AG04450 (cell line): Measurements from ENCODE around the gene EFNA1. TPM values are rescaled to one million over a fixed set of nuclear protein-coding genes. Genes with fewer than 3 reads are reported as not detected.

Experiments
- CTCF ChIA-PET: fragments of 300-600, 350-600 bp; formaldehyde crosslinking; extraction: SDS; loops from one replicate; lab custom pipeline; 2022; ENCODE audit warnings: antibody characterized with exemption, inconsistent platforms; lab: Charles Lee
- POLR2A ChIA-PET: fragments of 350-600 bp; formaldehyde crosslinking; extraction: SDS; loops from one replicate; lab custom pipeline; 2021; ENCODE audit warnings: antibody characterized with exemption, inconsistent platforms; lab: Yijun Ruan, JAX
- DNase-seq: peaks from one replicate; pipeline ENCODE4 v3.0.0-alpha.2; 2011; ENCODE audit warnings: low read depth, low spot score
- H3K27ac ChIP-seq: one replicate; pipeline ENCODE4 v1.5.1; 2012; ENCODE audit warnings: low read depth, low read length, control low read depth
- H3K27me3 ChIP-seq: one replicate; pipeline ENCODE4 v1.6.0; 2012; ENCODE audit warnings: low read length; ENCODE audit not compliant: control insufficient read depth, insufficient read depth
- H3K4me3 ChIP-seq: 2 replicates; pipeline ENCODE4 v1.5.1; 2011; ENCODE audit warnings: mild to moderate bottlenecking, low read depth, low read length, control low read depth
- H3K9me3 ChIP-seq: 2 replicates; pipeline ENCODE4 v1.5.1; 2012; ENCODE audit warnings: low read length; ENCODE audit not compliant: control insufficient read depth, insufficient read depth
- CTCF ChIP-seq: IDR thresholded peaks from 2 replicates; pipeline ENCODE4 v1.5.1; 2011; ENCODE audit warnings: low read depth, low read length, control low read depth, inconsistent platforms
- polyA plus RNA-seq: library from polyadenylated mRNA; depleted of rRNA; stranded (reverse); fragments of >200 nt; gene quantifications from 2 replicates; pipeline ENCODE4 v1.2.3, GENCODE V29; 2011

The EFNA1 gene
- polyA plus RNA-seq, 1 experiment: 1.4 TPM

GRCh38 chr1:155126556-155127104 lies 1.0 kb upstream of the EFNA1 start:
- peak overlapping the region; percentile 59; the same call in 1 of the 2 replicates for H3K4me3 ChIP-seq
- ChIA-PET CTCF (interaction anchor here (1.5 to 3.2 kb wide), 2 partner anchors 35 to 41 kb away, joined by 3 to 12 read pairs; no protein-coding TSS in a partner anchor), POLR2A (no interaction called here)
- no peak for TF ChIP-seq CTCF
- H3K27ac ChIP-seq: no peak overlapping the region
- no peaks in the 10 kb centered on the region; the same call in 1 of the 2 replicates for H3K9me3 ChIP-seq
- H3K27me3 ChIP-seq: peaks cover 41% of the 10 kb centered on the region
- no peak for DNase-seq

GRCh38 chr1:155127967-155128754 lies 485 bp downstream of the EFNA1 start:
- CTCF ChIA-PET: interaction anchor here (0.5 to 2.4 kb wide), 4 partner anchors 8 to 66 kb away, joined by 3 to 14 read pairs (median 4); partner anchors contain the start of gene KRTCAP2
- POLR2A ChIA-PET: interaction anchor here (0.5 to 0.7 kb wide), 2 partner anchors 12 to 214 kb away, joined by 9 read pairs; partner anchors contain the start of gene DPM3
- Histone ChIP-seq H3K4me3 (peak overlapping the region; percentile 57), H3K27me3 (peaks cover 41% of the 10 kb centered on the region), H3K27ac (no peak overlapping the region), H3K9me3 (no peaks in the 10 kb centered on the region; the same call in 1 of the 2 replicates)
- no peak for DNase-seq
- no peak for TF ChIP-seq CTCF

GRCh38 chr1:155128755-155129473 lies 1.2 kb downstream of the EFNA1 start:
- DNase-seq: no peak
- Histone ChIP-seq H3K9me3 (no peaks in the 10 kb centered on the region; the same call in 1 of the 2 replicates), H3K27ac (no peak overlapping the region), H3K4me3 (no peak overlapping the region; the same call in 1 of the 2 replicates), H3K27me3 (peaks cover 41% of the 10 kb centered on the region)
- POLR2A ChIA-PET: interaction anchor here (0.5 to 0.7 kb wide), 2 partner anchors 11 to 213 kb away, joined by 9 read pairs; partner anchors contain the start of gene DPM3
- CTCF ChIA-PET: interaction anchor here (0.5 to 2.4 kb wide), 6 partner anchors 7 to 65 kb away, joined by 3 to 14 read pairs (median 4); partner anchors contain the start of gene KRTCAP2
- TF ChIP-seq CTCF: no peak

- no peak for DNase-seq
- peaks cover 32% of the 10 kb centered on the region for H3K27me3 ChIP-seq
- no peaks in the 10 kb centered on the region; the same call in 1 of the 2 replicates for H3K9me3 ChIP-seq
- POLR2A ChIA-PET: no interaction called here
- H3K27ac ChIP-seq: no peak overlapping the region
- no peak overlapping the region for H3K4me3 ChIP-seq
- CTCF ChIA-PET: interaction anchor here (0.6 to 2.4 kb wide), 7 partner anchors 21 to 45 kb away, joined by 3 to 14 read pairs (median 5); partner anchors contain the start of gene KRTCAP2
- no peak for TF ChIP-seq CTCF
These were observed 2.8 kb downstream of the EFNA1 start for GRCh38 chr1:155130272-155131006.
